Measurements from ENCODE around the gene DAPK1. TPM values are rescaled to one million over a fixed set of nuclear protein-coding genes. Genes with fewer than 3 reads are reported as not detected.

Gene DAPK1
- total and polyA plus RNA-seq, 2 donors (not counting 3 experiments of a cell fraction or from before 2014, with no cell fraction given): 58.9 to 119 TPM

DNA sequence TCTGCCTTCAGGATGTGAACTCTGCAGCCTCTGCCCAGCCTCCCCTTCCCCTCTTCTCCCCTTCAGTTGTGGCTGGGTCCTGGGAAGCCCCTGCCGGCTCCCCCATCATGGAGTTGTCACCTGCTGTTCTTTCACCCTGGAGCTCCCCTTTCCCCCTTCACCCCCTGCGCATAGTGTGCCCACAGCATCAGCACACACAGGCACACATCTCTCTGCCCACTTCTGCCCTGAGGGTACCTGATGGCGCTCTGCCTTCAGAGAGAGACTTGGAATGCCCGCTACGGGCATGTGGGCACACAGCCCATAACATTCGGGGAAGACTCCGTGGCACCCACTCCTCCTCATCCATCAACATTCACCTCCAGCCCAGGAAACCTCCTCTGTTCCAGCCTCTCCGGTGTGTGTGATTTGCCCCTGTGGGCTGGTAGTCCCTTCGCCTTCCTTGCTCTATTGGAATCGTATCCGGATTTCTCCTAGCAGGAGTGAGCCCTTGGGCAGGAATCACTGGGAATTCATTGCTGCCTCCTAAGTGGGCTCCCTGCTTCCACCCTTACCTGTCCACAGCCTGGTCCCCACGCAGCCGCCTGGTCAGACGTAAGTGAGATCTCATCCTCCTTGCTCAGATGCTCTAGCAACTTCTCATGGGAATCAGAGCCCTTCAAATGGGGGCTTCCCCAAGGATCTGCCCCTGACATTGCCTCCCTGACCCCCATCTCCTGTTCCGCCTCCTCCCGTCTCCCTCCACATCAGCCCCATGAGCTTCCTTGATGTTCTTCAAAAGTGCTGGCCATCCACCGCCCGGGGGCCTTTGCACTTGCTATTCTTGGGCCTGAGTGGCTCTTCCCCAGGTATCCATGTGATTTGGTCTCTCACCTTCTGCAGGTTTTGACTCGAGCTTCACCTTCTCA, 166.7 kb downstream of the DAPK1 start:
- H3K27ac ChIP-seq (ENCODE audit: insufficient read depth, low read depth, low read length): no peak overlapping the region
- no peaks in the 10 kb centered on the region for H3K9me1 ChIP-seq (replicated peaks; ENCODE audit: control insufficient read depth, extremely low read depth, insufficient read depth, low read length)
- POLR2A ChIA-PET: no interaction called here
- no peak for TF ChIP-seq MYC (IDR thresholded peaks at IDR 0.05; ENCODE audit: low read depth, low read length)
- no peak for TF ChIP-seq EZH2 (IDR thresholded peaks at IDR 0.05; ENCODE audit: borderline replicate concordance, low read depth, low read length, severe bottlenecking)
- TF ChIP-seq, protein P1, sequence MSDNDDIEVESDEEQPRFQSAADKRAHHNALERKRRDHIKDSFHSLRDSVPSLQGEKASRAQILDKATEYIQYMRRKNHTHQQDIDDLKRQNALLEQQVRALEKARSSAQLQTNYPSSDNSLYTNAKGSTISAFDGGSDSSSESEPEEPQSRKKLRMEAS (IDR thresholded peaks at IDR 0.05; ENCODE audit: insufficient read depth, insufficient read length): no peak
- no peak for TF ChIP-seq POLR2AphosphoS5 (IDR thresholded peaks at IDR 0.05; ENCODE audit: insufficient read depth, low read depth, low read length)
- no peak for TF ChIP-seq JUN (IDR thresholded peaks at IDR 0.05; ENCODE audit: borderline replicate concordance, insufficient read depth, insufficient read length, low read depth)
- TF ChIP-seq, protein P2, sequence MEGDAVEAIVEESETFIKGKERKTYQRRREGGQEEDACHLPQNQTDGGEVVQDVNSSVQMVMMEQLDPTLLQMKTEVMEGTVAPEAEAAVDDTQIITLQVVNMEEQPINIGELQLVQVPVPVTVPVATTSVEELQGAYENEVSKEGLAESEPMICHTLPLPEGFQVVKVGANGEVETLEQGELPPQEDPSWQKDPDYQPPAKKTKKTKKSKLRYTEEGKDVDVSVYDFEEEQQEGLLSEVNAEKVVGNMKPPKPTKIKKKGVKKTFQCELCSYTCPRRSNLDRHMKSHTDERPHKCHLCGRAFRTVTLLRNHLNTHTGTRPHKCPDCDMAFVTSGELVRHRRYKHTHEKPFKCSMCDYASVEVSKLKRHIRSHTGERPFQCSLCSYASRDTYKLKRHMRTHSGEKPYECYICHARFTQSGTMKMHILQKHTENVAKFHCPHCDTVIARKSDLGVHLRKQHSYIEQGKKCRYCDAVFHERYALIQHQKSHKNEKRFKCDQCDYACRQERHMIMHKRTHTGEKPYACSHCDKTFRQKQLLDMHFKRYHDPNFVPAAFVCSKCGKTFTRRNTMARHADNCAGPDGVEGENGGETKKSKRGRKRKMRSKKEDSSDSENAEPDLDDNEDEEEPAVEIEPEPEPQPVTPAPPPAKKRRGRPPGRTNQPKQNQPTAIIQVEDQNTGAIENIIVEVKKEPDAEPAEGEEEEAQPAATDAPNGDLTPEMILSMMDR (IDR thresholded peaks at IDR 0.05; ENCODE audit: extremely low read depth in 1 of 2, insufficient read depth in 1 of 2, low read depth in 1 of 2, low read length in 2 of 2): no peak
- TF ChIP-seq FOS (IDR thresholded peaks at IDR 0.05; ENCODE audit: borderline replicate concordance, insufficient read depth, low read length): no peak
- TF ChIP-seq GATA2 (IDR thresholded peaks at IDR 0.05; ENCODE audit: insufficient read depth, insufficient read length, low read depth, low read length): no peak
- TF ChIP-seq POLR2A (IDR thresholded peaks at IDR 0.05; ENCODE audit: low read depth, low read length): no peak
- H2AFZ ChIP-seq (ENCODE audit: low read depth, low read length): no peak overlapping the region
- H4K20me1 ChIP-seq (replicated peaks; ENCODE audit: control insufficient read depth, extremely low read depth, insufficient read depth, low read length): no peaks in the 10 kb centered on the region
- H3K9ac ChIP-seq (replicated peaks; ENCODE audit: extremely low read depth, insufficient read depth, low read length): no peak overlapping the region
- no TSS peak for BruUV-seq (replicated peaks)
- no peaks in the 10 kb centered on the region for H3K79me2 ChIP-seq (ENCODE audit: control insufficient read depth, insufficient read depth, low read length)
- H3K36me3 ChIP-seq (ENCODE audit: control insufficient read depth in 2 of 2, extremely low read depth in 1 of 2, insufficient read depth in 2 of 2, low read length in 2 of 2): peaks cover 2 to 33% of the 10 kb centered on the region in 2 experiments
- FAIRE-seq: no peak
- no peaks in the 10 kb centered on the region for H3K4me1 ChIP-seq (ENCODE audit: control insufficient read depth, extremely low read depth, insufficient read depth, low read length)
- no peak for DNase-seq (ENCODE audit: low read depth, low spot score)
- dilution Hi-C loops (cut with MboI; ENCODE audit: extremely low pct_ligation_motif_present, low sequenced_read_pairs): loop anchor here (10.0 kb wide), 1 partner anchor 330 kb away; no protein-coding TSS in a partner anchor
- H3K27me3 ChIP-seq (ENCODE audit: control insufficient read depth in 2 of 2, insufficient read depth in 2 of 2, low read length in 2 of 2): no peaks in the 10 kb centered on the region
- no peak overlapping the region for H3K4me2 ChIP-seq (ENCODE audit: insufficient read depth, low read length)
- intact Hi-C loops (cut with micrococcal nuclease): loop anchor here (10.0 kb wide), 1 partner anchor 1230 kb away; no protein-coding TSS in a partner anchor
- no peak overlapping the region for H3K4me3 ChIP-seq (replicated peaks in 1 of 3; ENCODE audit: insufficient read depth in 1 of 3, low read depth in 1 of 3, low read length in 3 of 3)
- CTCF ChIA-PET: interaction anchor here (1.2 to 2.9 kb wide), 4 partner anchors 241 to 327 kb away, joined by 3 to 101 read pairs (median 6); no protein-coding TSS in a partner anchor
- H3K9me3 ChIP-seq (replicated peaks; ENCODE audit: control insufficient read depth, insufficient read depth, low read length): no peaks in the 10 kb centered on the region
